Smooth muscle cell (in vitro differentiated cells): ENCODE data around the gene TNS3. TPM values are rescaled to one million over a fixed set of nuclear protein-coding genes. Genes with fewer than 3 reads are reported as not detected.

Experiments
- DNase-seq: peaks from one replicate; lab custom pipeline; 2025; ENCODE audit not compliant: unreplicated experiment; lab: John Stamatoyannopoulos, UW
- H2AFZ ChIP-seq: fragments of 200-600 bp; sonication (generic); 2 replicates; pipeline ENCODE4 v1.6.0; 2016; ENCODE audit warnings: antibody characterized with exemption, low read depth, mild to moderate bottlenecking
- H3F3A ChIP-seq: fragments of 200-600 bp; sonication (generic); 2 replicates; pipeline ENCODE4 v1.6.0; 2017; ENCODE audit warnings: antibody characterized with exemption, low read depth
- H3K27ac ChIP-seq: fragments of 200-600 bp; sonication (generic); 2 replicates; pipeline ENCODE4 v1.5.1; 2016; ENCODE audit warnings: low read depth, mild to moderate bottlenecking
- H3K27me3 ChIP-seq: fragments of 200-600 bp; sonication (generic); 2 replicates; pipeline ENCODE4 v1.6.1; 2016; ENCODE audit warnings: low read depth, mild to moderate bottlenecking
- H3K36me3 ChIP-seq: fragments of 200-600 bp; sonication (generic); 2 replicates; pipeline ENCODE4 v1.5.1; 2016; ENCODE audit warnings: low read depth
- H3K4me1 ChIP-seq: fragments of 200-600 bp; sonication (generic); 2 replicates; pipeline ENCODE4 v1.5.1; 2016; ENCODE audit warnings: low read depth
- H3K4me2 ChIP-seq: fragments of 200-600 bp; sonication (generic); 2 replicates; pipeline ENCODE4 v1.6.0; 2016; ENCODE audit warnings: mild to moderate bottlenecking
- H3K4me3 ChIP-seq: fragments of 200-600 bp; sonication (generic); 2 replicates; pipeline ENCODE4 v1.5.1; 2016; ENCODE audit warnings: mild to moderate bottlenecking
- H3K79me2 ChIP-seq: fragments of 200-600 bp; sonication (generic); 2 replicates; pipeline ENCODE4 v1.6.0; 2016; ENCODE audit warnings: low read depth, mild to moderate bottlenecking
- H3K9ac ChIP-seq: fragments of 200-600 bp; sonication (generic); 2 replicates; pipeline ENCODE4 v1.6.0; 2016; ENCODE audit warnings: low read depth
- H3K9me3 ChIP-seq: fragments of 200-600 bp; sonication (generic); replicated peaks from 2 replicates; pipeline ENCODE4 v1.5.1; 2016; ENCODE audit warnings: low read depth
- H4K20me1 ChIP-seq: fragments of 200-600 bp; sonication (generic); 2 replicates; pipeline ENCODE4 v1.6.0; 2016; ENCODE audit warnings: low read depth
- CTCF ChIP-seq: fragments of 200-600 bp; sonication (generic); IDR thresholded peaks from 2 replicates; pipeline ENCODE4 v1.5.1; 2017; ENCODE audit warnings: borderline replicate concordance, mild to moderate bottlenecking, antibody characterized with exemption; ENCODE audit not compliant: insufficient read depth, poor library complexity, severe bottlenecking
- WGBS: methylation state at CpG from one replicate; pipeline ENCODE4 v1.1.7; 2016; ENCODE audit warnings: low lambda C conversion rate; 5-methylcytosine and 5-hydroxymethylcytosine counted together
- polyA plus RNA-seq: library from polyadenylated mRNA; unstranded; fragments of >200 nt; fragmentation: Nextera tagmentation; extraction: Ambion mirVana; gene quantifications from 2 replicates; pipeline ENCODE4 v1.2.1, GENCODE V29; 2016
- total RNA-seq: library from RNA; depleted of rRNA; stranded (reverse); fragments of >200 nt; gene quantifications from 2 replicates; pipeline ENCODE4 v1.2.3, GENCODE V29; 2014

The TNS3 gene
- total and polyA plus RNA-seq, 2 experiments from 2014 or later = 32.6 to 50.5 TPM

- H2AFZ ChIP-seq = no peak overlapping the region
- no peaks in the 10 kb centered on the region for H3K9me3 ChIP-seq
- H3K27ac ChIP-seq = no peak overlapping the region
- DNase-seq = no peak
- 98% methylated on average over 8 of the region's 8 CpGs for WGBS
- H4K20me1 ChIP-seq = peaks cover 96% of the 10 kb centered on the region
- H3K36me3 ChIP-seq = no peaks in the 10 kb centered on the region
- peaks cover 2% of the 10 kb centered on the region for H3K4me1 ChIP-seq
- H3K9ac ChIP-seq = no peak overlapping the region
- H3K4me3 ChIP-seq = no peak overlapping the region
- H3K79me2 ChIP-seq = peaks cover 9% of the 10 kb centered on the region
- H3F3A ChIP-seq = peaks cover 7% of the 10 kb centered on the region
- H3K27me3 ChIP-seq = no peaks in the 10 kb centered on the region
- TF ChIP-seq CTCF = no peak
- no peak overlapping the region for H3K4me2 ChIP-seq
Measured at GRCh38 chr7:47373871-47374451, 207.9 kb downstream of the TNS3 start.

GRCh38 chr7:47371733-47372368, 210.1 kb downstream of the TNS3 start:
- Histone ChIP-seq H3K9ac (no peak overlapping the region), H3K27ac (no peak overlapping the region), H3K36me3 (no peaks in the 10 kb centered on the region), H3K79me2 (peaks cover 13% of the 10 kb centered on the region), H2AFZ (no peak overlapping the region), H3K4me2 (peak overlapping the region; percentile 16), H3F3A (peaks cover 7% of the 10 kb centered on the region), H3K4me1 (peaks cover 2% of the 10 kb centered on the region), H3K4me3 (no peak overlapping the region), H4K20me1 (peaks cover 98% of the 10 kb centered on the region), H3K27me3 (no peaks in the 10 kb centered on the region), H3K9me3 (no peaks in the 10 kb centered on the region)
- WGBS = 49% methylated on average over 10 of the region's 10 CpGs
- DNase-seq = no peak
- TF ChIP-seq CTCF = no peak

GRCh38 chr7:47371317-47371716, 210.6 kb downstream of the TNS3 start:
- WGBS = 97% methylated on average over 1 of the region's 1 CpG
- H3K9ac ChIP-seq = no peak overlapping the region
- no peaks in the 10 kb centered on the region for H3K36me3 ChIP-seq
- peaks cover 13% of the 10 kb centered on the region for H3K79me2 ChIP-seq
- no peak for DNase-seq
- no peak overlapping the region for H3K4me2 ChIP-seq
- H4K20me1 ChIP-seq = peaks cover 98% of the 10 kb centered on the region
- no peaks in the 10 kb centered on the region for H3K9me3 ChIP-seq
- no peak overlapping the region for H3K4me3 ChIP-seq
- peaks cover 7% of the 10 kb centered on the region for H3F3A ChIP-seq
- TF ChIP-seq CTCF = no peak
- H3K27ac ChIP-seq = no peak overlapping the region
- peaks cover 2% of the 10 kb centered on the region for H3K4me1 ChIP-seq
- no peaks in the 10 kb centered on the region for H3K27me3 ChIP-seq
- no peak overlapping the region for H2AFZ ChIP-seq

DNA sequence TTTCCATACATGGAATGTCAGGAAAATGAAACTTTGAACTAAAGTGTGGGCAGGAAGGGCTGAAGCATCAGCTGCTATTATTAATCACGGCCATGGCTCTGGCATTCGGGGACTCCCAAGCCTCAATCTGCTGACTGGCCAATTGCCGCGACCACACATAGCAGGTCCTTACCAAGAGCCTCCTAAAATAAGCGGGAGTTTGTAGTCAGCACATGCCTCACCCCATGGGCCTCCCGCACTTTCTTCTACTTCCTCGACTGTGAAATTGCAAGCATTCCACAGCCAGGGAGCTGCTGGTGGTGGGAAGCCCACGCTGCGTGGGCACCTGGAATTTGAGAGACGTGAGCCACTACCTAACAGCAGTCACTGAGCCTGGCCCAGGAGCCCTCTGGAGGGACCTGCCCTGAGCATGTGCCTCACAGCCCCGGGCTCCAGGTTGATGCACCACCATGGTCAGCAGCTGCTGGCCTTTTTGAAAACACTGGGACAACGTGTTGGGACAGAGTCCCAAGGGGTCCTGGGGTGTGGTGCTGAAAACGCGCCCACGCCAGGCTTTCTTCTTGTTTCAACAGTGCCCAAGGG, 211.4 kb downstream of the TNS3 start:
- peaks cover 13% of the 10 kb centered on the region for H3K79me2 ChIP-seq
- H2AFZ ChIP-seq = no peak overlapping the region
- TF ChIP-seq CTCF = no peak
- H4K20me1 ChIP-seq = peaks cover 98% of the 10 kb centered on the region
- H3F3A ChIP-seq = peaks cover 4% of the 10 kb centered on the region
- no peaks in the 10 kb centered on the region for H3K9me3 ChIP-seq
- no peak overlapping the region for H3K4me3 ChIP-seq
- H3K27me3 ChIP-seq = no peaks in the 10 kb centered on the region
- no peaks in the 10 kb centered on the region for H3K36me3 ChIP-seq
- 76% methylated on average over 15 of the region's 15 CpGs for WGBS
- no peak overlapping the region for H3K9ac ChIP-seq
- H3K4me2 ChIP-seq = no peak overlapping the region
- peaks cover 2% of the 10 kb centered on the region for H3K4me1 ChIP-seq
- DNase-seq = no peak
- H3K27ac ChIP-seq = no peak overlapping the region
